Ammon's horn (tissue), 1 donor: ENCODE data around the gene PDCD1.
"Not testable (repeated sequence)": the region's sequence is repeated elsewhere in the genome, so short reads cannot be mapped to it uniquely, and the experiment has no call there.

Source experiments
- DNase-seq: peaks from one replicate; pipeline ENCODE4 v3.0.0-alpha.2; 2016; ENCODE audit warnings: low spot score

The PDCD1 gene

GRCh38 chr2:241858206-241859016 lies at the start of gene PDCD1:
Gene PDCD1, minus strand, starts transcription at chr2:241858894. Its CDS starts 56 bp downstream, at chr2:241858838.
- DNase-seq: no peak

- not testable (repeated sequence) for DNase-seq
These were observed 49.1 kb upstream of the PDCD1 start for GRCh38 chr2:241907831-241908230.

- no peak for DNase-seq
These were observed 48.3 kb upstream of the PDCD1 start for GRCh38 chr2:241906826-241907570.

- DNase-seq: not testable (repeated sequence)
These were observed 47.7 kb upstream of the PDCD1 start for GRCh38 chr2:241906378-241906770.

- no peak for DNase-seq
These were observed 47.2 kb upstream of the PDCD1 start for GRCh38 chr2:241905716-241906377.

GRCh38 chr2:241904791-241905710 lies 46.4 kb upstream of the PDCD1 start:
- no peak for DNase-seq

GRCh38 chr2:241904011-241904718 lies 45.5 kb upstream of the PDCD1 start:
- no peak for DNase-seq

- no peak for DNase-seq
These were observed 44.7 kb upstream of the PDCD1 start for GRCh38 chr2:241903121-241904010.

GRCh38 chr2:241902357-241902991 lies 43.8 kb upstream of the PDCD1 start:
- no peak for DNase-seq

GRCh38 chr2:241901500-241902351 lies 43.0 kb upstream of the PDCD1 start:
- no peak for DNase-seq

GRCh38 chr2:241901018-241901380 lies 42.3 kb upstream of the PDCD1 start:
- no peak for DNase-seq

- DNase-seq: peak; percentile 12
These were observed 41.7 kb upstream of the PDCD1 start for GRCh38 chr2:241900251-241901017.

- DNase-seq: peak; percentile 3
These were observed 40.0 kb upstream of the PDCD1 start for GRCh38 chr2:241898463-241899270.

GRCh38 chr2:241897231-241897916 lies 38.7 kb upstream of the PDCD1 start:
- DNase-seq: peak; percentile 1

GRCh38 chr2:241896746-241897201 lies 38.1 kb upstream of the PDCD1 start:
- no peak for DNase-seq
